HTR-8/SVneo (cell line): ENCODE measurements around the gene MRTFA.

ENCODE experiments used
- DNase-seq: peaks from one replicate; pipeline ENCODE4 v3.0.0; 2011; ENCODE audit warnings: low spot score, mixed read lengths; ENCODE audit not compliant: insufficient read length
- FAIRE-seq: peaks from 2 replicates; lab custom pipeline; 2011; peaks lifted over from hg19 to GRCh38; lab: Jason Lieb, UNC

The MRTFA gene

DNA sequence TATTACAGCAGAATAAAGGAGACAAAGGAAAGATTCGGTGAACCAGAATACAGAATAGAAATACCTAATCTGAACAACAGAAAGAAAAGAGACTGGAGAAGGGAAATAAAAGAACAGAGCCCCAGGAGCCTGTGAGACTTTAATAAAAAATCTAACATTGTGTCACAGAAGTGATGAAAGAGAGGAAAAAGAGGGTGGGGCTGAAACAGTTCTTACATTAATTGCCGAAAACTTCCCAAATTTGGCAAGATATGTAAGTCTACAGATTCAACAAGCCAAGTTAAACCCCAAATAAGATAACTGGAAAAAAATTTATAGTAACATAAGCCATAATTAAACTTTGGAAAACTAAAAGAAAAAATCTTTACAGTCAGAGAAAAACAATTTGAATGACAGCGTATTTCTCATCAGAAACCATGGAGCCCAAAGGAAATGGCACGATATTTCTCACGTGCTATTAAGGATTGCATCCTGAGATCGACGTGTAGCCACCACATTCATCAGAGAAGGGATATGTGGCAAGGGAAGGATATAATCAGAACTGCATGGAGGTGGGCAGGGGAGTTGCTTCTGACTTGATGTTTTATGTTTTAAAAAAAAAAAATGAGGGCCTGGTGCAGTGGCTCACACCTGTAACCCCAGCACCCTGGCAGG, 192.2 kb downstream of the MRTFA start:
- FAIRE-seq (no peak), DNase-seq (no peak)

DNA sequence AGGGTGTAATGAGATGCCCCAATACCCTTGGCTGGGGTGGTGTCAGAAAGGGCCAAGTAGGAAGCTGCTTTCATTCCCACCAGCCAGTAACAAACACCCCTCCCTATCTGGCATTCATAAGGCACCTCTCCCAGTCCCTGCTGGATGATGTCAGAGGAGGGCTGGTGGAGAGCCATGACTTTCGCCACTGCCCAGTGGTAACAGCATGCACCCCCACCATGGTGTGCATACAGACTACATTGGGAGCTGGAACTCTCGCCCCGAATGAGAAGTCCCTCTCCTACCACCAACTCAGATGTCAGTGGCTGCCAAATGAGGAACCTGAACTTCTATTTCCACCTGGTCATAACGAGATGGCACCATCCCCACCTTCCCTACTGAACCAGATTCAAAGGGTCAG, 192.8 kb downstream of the MRTFA start:
- no peak for FAIRE-seq

DNA sequence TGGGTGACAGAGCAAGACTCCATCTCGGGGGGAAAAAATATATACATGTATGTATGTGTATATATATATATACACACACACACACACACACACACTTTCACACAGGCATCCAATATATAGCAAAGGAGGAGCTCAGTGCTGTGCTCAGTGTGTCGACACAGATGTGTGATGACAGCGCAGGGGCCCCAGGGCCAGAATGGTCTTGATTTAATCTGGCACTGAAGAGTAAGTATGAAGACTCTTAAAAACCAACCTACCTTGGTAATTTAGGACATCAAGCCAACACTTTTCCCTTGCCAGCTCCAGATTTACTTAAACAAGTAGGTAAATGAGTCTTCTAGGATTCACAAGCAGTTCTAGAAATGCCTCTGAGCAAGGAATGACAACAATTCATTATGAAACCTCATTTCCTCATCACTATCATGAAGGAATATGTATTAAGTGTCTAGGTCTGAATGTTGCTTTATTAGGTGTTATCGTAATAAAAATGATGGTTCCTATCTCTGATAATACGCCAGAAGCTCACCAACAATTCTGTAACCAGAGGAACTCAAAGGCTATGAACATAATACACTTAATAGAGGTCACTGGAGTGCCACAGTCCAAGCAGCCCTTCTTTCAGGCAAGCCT, 194.6 kb downstream of the MRTFA start:
- DNase-seq (no peak), FAIRE-seq (no peak)

More for the DNA sequence above, 192.8 kb downstream of the MRTFA start:
- no peak for DNase-seq

DNA sequence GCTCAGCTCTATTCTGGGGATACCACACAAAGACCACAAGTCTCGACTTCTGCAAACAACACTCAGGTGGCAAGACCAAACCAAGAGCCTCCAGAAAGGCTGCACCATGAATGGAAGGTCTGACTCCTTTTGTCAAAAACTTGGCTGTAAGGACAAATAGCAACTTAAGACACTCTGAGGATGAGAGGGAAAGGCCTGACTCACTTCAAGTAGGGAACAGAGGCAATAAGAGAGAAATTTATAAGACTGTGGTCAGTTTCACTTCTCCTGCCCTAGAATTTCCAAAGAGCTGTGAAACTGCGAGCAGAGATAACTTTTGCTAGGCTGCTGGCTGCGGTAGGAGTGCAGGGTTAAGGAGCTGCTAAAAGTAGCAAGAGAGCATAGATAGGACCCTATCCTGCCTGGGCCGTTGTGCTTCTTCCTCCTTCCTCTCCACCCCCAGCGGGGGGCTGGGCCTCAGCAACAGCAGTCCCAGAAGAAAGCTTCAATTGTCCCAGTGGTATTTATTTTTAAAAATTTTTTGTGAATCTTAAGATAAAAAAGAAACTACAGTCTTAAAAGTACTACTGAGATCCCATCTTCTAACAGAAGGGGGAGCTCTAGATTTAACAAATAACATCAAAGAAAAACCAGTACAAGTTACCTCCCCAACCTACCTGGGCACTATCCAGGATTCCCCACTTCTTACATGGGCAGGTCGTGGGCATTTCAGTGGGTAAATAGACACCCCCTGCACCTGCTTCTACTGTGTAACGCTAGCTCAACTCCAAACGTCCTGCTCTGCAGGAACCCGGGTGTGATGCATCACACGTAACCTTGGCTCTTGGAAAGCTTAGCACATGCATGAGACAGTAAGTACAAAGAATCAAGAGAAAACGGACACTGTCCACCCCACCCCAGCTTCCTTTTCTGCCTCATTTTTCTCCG, 199.8 kb downstream of the MRTFA start:
- DNase-seq: peak; percentile 29
- no peak for FAIRE-seq

DNA sequence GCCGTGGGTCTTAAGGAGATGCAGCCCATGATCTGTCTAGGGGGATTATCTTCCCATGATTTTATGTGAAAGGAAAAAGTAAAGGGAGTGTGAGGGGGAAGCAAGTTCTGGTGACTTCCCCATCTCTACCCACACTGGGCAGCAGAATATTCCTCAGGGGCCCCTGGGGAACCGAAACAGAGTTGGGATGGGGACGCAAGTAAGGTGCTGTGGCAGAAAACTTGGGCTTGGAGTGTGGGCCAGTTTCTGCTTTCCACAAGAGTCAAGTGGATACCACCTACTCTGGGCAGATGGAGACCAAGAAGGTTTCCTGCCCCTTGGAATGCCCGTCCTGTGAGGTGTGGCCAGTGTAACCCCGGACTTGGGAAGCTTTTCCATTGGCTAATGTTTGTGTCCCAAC, 201.8 kb downstream of the MRTFA start:
- FAIRE-seq: no peak
- DNase-seq: no peak

DNA sequence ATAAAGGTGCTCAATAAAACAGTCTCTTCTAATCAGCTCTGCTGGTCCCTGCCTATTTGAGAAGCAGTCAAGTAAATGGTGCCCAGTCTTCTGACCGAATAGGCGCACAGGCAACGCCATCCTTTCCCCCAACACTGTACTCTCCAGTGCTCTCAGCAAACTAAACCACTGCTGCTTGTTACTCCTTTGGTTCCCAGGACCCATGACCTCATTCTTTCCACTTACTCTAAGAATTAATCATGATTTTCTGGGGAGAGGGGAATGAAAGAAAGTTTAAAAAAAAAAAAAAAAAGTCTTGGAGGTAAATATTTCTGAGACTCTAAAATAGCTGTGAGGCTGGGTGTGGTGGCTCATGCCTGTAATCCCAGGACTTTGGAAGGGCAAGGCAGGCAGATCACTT, 202.4 kb downstream of the MRTFA start:
- no peak for FAIRE-seq
- DNase-seq: no peak

DNA sequence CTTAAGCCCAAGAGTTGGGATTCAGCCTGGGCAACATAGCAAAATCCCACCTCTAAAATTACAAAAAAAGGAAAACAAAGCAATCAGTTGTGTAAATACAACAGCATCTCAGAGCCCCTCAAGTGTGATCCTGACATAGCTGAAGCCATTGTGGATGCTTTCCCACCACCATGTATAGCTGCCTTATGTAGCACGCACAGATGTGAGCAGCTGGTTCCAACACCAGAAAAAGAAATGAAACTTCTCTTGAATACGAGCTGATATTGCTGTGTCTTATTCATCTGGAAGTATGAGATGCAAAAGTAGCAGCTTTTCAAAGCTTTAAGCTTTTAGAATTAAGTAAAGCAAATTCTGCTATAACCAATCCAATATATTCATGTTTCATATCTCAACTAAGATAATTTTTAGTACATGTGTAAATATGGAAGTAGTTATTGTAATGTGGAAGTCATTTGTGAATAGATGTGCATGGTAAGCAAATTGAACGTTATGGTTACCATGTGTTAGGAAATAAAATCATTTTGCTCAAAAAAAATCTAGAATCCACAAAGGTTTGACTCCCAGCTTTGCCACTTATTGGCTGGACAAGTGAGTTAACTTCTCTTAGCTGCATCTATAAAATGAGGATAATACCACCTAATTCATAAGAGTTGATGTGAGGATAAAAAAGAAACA, 203.0 kb downstream of the MRTFA start:
- no peak for FAIRE-seq
- DNase-seq: no peak

DNA sequence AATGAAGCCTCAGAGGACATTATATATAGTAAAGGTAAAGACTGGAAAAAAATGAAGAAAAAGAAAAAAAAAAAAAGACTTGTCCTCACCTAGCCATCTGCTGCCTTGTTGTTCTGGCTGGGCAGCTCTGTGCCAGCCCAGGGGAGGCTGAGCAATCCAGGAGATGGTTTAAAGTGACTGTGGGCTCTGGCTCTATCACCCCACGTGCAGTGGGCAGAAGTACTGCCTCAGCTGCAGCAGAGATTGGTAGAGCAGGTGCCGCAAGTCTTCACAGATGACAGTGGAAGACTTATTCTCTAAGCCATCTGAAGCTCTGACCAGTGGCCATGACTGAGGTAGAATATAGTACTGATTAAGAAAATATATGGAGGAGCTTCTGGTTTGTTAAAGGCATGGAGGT, 203.9 kb downstream of the MRTFA start:
- no peak for DNase-seq
- no peak for FAIRE-seq

DNA sequence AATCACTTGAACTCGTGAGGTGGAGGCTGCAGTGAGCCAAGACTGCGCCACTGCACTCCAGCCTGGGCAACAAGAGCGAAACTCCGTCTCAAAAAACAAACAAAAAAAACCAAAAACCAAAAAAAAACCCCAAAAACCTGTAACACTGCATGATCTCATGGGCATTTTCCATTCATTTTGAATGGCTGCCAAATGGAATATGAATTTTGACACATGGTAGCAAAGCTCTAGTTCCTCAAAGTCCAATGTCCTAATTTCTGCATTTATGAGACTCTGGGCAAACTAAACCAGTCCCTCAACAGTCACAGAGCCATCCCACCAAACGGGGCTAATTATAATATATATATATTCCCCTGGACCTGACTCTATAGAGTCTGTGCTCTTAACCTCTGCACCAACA, 204.4 kb downstream of the MRTFA start:
- FAIRE-seq: no peak

DNA sequence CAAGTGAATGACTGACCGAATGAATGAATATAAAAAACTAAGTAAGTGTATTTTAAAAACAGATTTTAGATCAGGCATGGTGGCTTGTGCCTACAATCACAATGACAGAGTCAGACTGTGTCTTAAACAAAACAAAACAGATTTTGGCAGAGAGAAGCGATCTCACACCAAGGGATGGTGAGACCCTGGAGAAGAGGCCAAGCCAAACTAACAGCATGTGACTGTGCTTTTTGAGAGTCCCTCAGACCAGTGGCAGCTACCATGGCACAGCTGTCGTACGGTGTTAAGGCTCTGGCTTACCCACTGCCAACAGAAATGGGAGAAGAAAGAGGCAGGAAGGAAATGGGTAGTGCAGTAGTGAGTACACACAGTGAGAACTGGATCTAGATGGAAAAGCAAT, 205.5 kb downstream of the MRTFA start:
- no peak for DNase-seq
- FAIRE-seq: no peak

More for the DNA sequence above, 204.4 kb downstream of the MRTFA start:
- no peak for DNase-seq

DNA sequence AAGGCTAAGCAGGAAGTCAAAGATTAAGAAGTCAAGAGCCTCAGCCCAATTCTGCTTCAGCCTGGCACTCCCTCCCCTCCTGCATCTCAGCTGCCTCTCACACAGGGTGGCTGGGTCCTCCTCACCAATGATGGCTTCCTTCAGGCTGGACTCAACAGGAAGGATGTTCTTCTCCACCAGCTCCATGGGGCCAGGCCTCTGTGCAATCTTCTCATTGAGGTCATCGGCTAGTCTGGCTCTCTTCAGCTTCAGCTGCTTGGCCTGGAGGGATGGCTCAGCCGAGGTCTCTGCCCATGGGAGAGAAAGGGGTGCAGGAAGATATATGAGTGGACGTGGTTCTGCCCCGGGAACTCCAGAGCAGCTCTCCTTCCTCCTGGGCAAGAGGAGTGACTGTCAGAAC, 207.0 kb downstream of the MRTFA start:
- no peak for DNase-seq
- FAIRE-seq: no peak

DNA sequence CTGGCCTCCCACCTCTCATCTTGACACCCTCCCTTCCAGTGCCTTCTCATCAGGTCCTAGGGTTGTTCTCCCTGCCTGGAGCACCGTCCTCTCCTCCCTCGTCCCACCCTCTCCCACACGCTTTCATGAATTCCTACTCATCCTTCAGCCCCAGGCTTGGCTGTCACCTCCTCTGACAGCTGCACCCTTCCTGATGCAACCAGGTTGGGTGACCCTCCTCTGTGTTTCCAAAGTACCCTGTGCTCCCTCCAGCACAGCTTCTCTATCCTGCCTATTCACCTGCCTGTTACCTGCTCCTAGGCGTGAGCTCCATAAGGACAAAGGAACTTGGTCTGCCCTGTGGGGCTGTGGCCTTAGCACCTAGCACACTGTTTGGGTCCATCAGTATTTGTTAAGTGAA, 207.7 kb downstream of the MRTFA start:
- no peak for FAIRE-seq

DNA sequence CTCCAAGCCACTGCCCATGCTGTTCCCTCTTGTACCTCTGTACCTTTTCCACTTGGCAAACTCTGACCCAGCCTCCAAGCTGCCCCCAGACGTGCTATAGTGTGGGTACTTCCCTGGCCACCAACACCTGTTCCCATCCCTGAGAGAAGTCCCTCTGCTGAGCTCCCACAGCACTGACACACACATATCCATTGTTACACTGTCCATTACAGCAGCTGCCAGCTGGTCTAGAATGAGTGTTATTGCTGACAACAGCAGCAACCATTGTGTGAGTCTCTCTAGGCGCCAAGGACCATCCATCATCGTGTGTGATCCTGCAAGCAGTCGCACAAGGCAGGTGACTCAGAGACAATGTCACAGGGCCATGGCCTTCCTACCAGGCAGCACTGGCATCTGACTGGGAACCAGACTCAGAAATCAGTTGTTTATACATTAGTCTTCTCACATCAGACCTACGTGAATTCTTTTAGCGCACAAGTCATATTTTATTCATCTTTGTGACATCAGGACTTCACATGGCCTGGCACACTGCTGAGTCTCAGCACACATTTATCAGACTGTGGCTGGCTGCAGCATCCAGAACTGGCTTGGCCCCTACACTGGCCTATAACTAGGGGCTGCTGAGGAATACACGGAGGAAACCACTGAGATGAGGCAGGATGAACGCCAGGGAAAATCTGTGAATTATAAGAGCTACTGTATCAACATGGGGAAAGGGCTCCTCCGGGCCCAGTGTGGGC, 209.8 kb downstream of the MRTFA start:
- FAIRE-seq (no peak), DNase-seq (no peak)

More for the DNA sequence above, 207.7 kb downstream of the MRTFA start:
- DNase-seq: no peak

DNA sequence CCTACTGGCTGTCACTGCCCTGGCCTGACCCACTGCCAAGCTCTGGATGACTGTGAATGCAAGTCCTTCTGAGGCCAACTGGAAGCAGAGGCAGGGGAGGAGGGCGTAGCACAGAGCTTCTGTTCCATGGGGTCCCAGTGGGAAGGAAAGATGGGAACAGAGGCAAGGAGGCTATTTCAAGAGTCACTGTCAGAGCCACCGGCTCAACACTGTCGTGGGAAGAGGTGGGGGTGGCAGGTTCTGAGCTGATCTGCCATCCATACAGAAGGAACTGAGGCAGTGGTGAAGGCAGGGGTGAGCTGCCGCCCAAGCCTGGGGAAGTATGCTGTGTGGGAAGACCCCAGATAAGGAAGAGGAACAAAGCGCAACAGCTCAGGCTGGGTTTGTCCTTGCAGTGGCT, 211.4 kb downstream of the MRTFA start:
- DNase-seq (no peak), FAIRE-seq (no peak)

DNA sequence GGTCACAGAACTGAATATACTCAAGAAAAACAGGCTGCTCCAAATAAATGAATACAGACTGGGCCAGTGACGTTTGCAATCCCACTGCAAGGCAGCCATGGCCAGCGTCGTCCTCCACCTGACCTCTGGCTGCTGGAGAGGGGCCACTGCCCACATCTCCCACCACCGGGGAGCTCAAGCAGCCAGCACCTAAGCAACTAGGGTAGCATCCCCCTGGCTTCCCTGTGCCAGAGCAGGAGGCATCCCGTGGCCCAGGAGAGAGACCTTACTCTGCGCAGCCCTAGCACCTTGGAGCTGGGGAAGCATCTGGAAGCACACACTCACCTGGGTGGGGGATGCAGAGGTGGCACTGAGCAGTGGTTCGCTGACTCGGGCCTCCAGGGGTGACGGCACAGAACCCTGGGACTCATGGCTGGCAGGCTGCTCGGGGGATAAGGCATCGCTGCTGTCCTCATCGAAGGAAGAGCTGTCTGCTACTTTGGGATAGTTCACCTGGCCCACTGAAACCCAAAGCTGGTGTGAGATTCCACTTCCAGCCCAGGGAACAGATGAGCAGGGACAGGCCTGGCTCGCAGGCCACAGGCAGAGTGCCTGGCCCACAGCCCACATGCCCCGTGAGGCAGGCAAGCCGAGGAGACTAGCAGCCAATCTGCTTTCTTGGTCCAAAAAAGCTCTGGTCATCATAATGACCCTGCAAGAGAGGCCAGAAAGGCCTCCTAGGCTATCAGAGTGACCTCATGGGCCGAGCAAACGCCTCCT, 212.5 kb downstream of the MRTFA start:
- FAIRE-seq (no peak), DNase-seq (no peak)

DNA sequence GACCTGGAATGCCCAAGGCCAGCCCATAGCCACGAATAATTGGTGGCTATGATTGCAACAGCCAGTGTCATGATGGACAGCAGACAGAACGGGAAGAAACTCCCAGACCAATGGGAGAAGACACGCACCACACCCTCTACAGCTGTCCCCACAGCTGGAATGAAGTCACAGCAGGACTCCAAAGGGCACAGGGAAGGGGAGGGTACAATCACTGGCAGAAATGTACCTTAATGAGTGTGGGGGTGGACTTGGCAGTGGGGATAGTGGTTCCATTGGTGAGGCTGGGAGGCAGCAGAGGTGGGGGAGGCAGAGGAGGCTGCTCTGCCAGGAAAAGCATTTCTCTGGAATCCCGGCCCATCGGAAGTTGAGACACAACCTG, 213.2 kb downstream of the MRTFA start:
- no peak for DNase-seq
- FAIRE-seq: no peak

DNA sequence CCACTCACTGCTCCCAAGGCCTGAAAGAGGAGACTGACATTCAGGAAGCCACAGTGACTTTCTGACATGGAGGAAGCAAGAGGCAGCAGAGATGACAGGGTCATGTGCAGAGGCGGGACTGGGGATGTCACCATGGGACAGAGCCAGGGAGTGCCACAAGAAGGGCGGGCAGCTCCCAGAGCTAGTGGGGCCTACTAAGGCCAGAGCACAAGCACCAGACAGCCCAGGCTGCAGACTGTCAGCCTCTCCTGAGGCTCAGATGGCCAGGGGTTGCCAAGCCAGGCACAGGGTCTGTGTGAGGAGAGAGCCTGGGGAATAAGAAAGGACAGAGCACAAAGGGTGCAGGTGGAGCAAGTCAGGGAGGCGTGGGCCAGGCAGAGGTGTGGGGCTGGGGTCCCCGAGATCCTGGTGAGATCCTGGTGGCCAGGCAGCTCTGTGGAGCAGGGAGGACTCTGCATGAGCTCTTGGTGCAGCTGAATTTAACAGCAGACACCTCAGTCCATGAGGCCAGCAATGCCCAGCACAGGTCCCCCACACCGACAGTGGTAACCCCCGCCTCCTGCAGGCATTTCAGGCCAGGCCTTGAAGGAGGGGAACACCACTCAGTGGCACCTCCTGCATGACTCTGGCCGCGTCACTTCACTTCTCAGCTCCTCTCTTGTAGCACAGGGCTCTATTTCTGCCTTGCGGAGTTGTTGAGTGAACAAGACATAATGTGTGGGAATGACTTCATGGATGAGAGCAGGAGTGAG, 213.8 kb downstream of the MRTFA start:
- no peak for FAIRE-seq

DNA sequence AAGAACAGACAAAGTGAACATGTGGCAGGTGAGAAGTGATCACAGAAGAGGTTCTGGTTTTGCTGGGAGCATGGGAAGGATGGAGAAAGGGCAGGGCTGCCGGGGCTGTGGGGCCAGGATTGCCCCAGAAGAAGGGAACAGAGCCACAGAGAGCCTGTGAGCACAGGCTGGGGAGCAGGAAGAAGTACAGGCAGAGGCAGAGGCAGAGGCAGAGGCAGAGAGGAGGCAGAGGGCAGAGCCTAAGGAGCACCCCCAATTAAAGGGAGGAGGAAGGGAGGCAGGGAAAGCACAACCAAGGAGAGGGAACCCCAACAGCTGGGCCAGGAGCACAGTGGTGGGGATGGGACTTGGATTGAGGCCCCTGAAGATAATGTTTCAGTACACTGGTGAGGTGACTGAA, 214.6 kb downstream of the MRTFA start:
- FAIRE-seq: no peak
- no peak for DNase-seq

More for the DNA sequence above, 213.8 kb downstream of the MRTFA start:
- DNase-seq: no peak

DNA sequence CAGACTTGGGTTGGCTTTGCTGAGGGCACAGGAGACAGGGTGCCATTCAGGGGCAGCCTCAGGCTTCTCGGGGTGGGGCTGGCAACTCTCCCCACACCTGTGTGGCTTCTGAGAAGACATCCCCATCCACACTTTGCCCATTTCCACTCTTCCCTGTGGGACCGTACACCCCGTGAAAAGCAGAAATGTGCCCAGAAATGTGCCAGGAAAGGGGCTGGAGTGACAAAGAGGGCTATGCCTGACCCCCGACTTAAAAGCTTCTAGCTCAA, 215.5 kb downstream of the MRTFA start:
- FAIRE-seq: no peak
- DNase-seq: no peak
